ENCODE results near the gene FHL1.

GRCh38 chrX:136179133-136179532 lies 31.8 kb downstream of the FHL1 start:
- TF ChIP-seq POLR2AphosphoS5 (IDR thresholded peaks at IDR 0.05; ENCODE audit: low read depth, low read length) (no peak), SRF (IDR thresholded peaks at IDR 0.05; ENCODE audit: low read depth) (no peak), CTCF (IDR thresholded peaks at IDR 0.05 in 2 of 3, conservative IDR thresholded peaks at IDR 0.05 in 1 of 3; ENCODE audit: borderline replicate concordance in 1 of 3, insufficient read depth in 1 of 3, low read depth in 2 of 3, low read length in 2 of 3) (no peak), POLR2A (IDR thresholded peaks at IDR 0.05; ENCODE audit: borderline replicate concordance, extremely low read depth, insufficient read depth, insufficient read length) (no peak), TCF7L2 (IDR thresholded peaks at IDR 0.05; ENCODE audit: borderline replicate concordance, extremely low read depth, insufficient read depth, insufficient read length) (no peak), REST (IDR thresholded peaks at IDR 0.05; ENCODE audit: low read depth) (no peak), SP1 (IDR thresholded peaks at IDR 0.05; ENCODE audit: low read depth) (no peak), CBX3 (IDR thresholded peaks at IDR 0.05; ENCODE audit: low read depth) (no peak), EZH2phosphoT487 (IDR thresholded peaks at IDR 0.05; ENCODE audit: borderline replicate concordance) (no peak), JUND (IDR thresholded peaks at IDR 0.05) (no peak)
